Activated CD4-positive, CD25-positive, alpha-beta regulatory T cell (primary cell): ENCODE data around the gene PKHD1.
"Not testable (repeated sequence)": the region's sequence is repeated elsewhere in the genome, so short reads cannot be mapped to it uniquely, and the experiment has no call there.

Experiments used
- DNase-seq, 4 experiments: peaks; one replicate each; lab custom pipeline; 2025; lab: John Stamatoyannopoulos, UW

PKHD1 gene

DNA sequence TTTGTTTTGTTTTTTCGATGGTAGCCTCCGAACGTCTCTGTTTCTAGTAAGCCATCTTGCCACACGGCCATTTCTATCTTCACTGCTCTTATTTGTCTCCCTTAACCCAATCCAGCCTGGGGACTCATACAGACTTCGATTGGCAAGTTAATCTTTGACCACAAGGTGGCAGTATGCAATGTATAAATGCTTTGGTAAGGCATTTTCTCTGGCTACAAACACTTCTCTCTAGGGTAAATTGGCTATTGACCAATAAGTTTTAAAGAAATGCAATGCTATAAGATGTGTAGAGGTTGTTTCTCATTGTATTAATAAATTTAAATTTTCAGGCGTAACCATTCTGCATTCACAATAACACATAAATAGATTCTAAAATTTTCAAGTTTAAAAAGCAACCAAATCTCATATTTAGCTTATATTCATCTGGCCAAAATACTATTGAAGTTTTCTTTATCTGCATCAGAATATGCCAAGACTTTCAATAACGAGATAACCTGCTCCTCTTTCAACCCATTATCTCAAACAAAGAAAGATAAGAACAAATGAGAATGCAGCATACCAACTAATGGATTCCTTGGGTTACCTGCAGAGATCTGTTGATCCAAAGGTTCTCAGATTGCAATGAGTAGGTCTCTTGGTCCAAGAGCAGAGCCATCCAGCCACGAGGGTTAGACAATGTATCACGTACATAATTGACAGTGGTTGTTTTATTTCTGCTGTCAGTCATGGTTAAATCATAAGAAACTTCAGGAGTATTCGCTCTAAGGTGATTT is 231.9 kb downstream of the PKHD1 start:
- no peak for DNase-seq

DNA sequence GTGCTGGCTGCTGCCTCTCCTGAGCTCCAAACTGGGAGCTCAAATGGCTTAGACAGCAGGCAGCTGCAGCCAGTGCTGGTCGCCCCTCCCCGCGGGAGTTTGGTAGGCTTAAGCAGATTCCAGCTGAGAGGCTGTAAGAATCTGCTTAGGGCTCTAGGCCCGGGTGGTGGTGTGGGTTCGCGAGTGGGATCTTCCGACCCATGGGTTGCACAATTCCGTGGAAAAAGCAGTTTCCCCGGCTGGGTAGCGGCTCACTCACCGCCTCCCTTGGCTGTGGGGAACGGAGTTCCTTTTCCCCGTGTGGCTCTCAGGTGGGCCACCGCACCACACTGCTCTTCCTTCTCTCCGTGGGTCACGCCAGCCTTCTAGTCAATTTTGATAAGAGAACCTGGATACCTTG is 232.5 kb downstream of the PKHD1 start:
- no peak for DNase-seq

DNA sequence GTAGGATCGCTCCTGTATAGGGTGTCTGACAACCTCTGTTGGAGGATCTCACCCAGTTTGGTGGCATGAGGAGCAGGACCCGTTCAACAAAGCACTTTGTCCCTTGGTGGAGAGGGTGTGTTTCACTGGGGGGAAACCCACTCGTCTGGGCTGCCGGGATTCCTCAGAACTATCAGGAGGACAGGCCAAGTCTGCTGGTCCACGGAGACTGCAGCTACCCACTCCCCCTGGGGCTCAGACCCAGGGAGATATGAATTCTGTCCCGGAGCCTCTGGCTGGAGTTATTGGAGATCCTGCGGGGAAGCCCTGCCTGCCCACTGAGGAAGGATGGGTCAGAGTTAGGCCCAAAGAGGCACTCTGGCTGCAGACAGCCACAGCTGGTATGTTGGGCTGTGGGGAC is 233.1 kb downstream of the PKHD1 start:
- no peak for DNase-seq

DNA sequence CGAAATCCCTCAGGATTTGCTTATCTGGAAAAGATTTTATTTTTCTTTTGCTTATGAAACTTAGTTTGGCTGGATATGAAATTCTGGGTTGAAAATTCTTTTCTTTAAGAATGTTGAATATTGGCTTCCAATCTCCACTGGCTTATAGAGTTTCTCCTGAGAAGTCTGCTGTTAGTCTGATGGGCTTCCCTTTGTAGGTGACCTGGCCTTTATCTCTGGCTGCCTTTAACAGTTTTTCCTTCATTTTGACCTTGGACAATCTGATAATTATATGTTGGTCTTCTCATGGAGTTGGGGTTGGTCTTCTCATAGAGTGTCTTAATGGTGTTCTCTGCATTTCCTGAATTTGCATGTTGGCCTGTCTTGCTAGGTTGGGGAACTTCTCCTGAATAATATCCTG is 234.3 kb downstream of the PKHD1 start:
- not testable (repeated sequence) for DNase-seq

DNA sequence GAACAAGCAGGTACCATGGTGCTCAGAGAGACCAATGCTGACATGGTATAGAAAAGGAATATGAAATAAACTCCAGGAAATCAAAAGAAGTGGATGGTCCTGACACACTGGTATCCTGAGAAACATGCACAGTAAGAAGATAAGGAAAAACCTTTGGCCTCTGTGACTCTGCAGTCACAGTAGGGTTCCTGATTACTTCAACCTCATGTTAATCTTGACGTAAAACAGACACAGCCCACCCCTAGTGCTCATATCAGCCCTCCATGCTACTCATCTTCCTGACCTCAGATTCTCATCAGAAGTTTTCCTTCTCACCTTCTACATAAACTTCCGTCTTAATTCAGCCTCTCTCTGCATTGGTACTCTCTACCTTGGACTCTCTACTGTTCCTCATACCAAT is 240.9 kb downstream of the PKHD1 start:
- DNase-seq, result no peak

DNA sequence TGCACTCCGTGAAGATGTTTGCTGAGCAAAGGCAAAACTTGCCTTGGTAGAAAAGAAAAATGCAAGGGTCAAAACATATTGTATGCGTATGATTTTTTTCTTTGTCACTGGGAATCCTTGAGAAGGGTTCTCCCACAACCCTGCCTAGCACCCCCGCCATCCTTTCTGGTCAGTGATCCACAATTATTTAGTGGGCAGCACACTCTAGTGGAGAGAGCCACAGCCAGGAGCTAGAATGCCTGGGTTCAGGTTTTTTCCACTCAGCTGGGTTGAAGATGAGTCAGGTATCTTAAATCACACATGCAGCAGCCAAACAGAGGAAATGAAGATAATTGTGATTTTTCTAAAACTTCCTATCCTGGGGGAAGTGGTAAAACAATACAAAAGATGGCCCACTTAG is 243.1 kb downstream of the PKHD1 start:
- DNase-seq, result no peak

DNA sequence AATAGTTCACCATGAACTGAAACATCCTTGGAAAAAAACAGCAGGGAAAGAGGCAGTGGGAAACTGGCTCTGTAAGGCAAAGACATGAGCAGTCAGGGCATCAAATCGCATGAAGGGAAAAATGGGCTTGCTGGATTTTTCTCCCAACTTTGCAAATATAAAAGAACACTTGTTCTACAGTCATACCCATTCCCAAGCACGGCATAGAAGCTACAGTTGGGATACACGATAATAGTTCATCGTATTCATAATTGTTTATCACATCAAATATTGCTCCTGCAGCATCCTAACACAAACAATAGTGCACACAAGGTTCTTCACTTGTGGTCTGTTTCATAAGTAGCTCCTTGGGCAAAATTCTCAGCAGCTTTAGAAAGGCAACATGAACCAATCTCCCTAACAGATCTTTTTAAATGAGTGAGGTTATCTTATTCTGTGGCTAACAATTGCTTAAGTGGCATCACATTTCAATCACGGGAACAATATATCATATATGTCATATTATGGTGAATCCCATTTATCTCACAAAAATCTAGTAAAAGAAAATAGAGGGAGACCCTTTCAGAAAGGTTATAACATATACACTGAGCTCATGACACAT is 243.9 kb downstream of the PKHD1 start:
- no peak for DNase-seq

DNA sequence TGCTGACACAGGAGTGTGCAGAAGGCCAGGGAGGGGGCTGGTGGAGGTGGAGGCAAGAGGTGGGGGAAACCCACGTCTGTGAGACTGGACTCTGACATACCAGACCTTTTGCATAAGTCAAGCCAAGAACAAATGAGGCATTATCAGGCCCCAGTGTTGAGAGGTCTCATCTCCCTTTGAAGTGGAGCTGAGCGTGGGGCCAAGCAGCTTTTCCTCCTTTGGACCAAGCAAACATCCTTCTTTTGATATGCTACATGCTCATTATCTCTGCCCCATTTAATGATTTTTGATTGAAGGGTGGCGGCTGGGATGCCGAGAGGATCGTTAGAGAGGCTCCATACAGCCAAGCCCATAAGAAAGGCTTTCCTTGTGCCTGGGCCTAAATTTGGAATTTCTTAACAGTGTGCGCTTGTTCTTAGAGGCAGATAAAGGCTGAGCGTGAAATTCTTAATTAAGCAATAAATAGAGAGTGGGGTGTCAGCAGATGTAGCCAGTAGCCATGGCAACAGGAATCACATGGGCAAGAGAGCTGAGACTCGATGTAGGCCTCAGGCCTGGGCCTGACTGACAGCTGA is 244.5 kb downstream of the PKHD1 start:
- DNase-seq, result no peak

DNA sequence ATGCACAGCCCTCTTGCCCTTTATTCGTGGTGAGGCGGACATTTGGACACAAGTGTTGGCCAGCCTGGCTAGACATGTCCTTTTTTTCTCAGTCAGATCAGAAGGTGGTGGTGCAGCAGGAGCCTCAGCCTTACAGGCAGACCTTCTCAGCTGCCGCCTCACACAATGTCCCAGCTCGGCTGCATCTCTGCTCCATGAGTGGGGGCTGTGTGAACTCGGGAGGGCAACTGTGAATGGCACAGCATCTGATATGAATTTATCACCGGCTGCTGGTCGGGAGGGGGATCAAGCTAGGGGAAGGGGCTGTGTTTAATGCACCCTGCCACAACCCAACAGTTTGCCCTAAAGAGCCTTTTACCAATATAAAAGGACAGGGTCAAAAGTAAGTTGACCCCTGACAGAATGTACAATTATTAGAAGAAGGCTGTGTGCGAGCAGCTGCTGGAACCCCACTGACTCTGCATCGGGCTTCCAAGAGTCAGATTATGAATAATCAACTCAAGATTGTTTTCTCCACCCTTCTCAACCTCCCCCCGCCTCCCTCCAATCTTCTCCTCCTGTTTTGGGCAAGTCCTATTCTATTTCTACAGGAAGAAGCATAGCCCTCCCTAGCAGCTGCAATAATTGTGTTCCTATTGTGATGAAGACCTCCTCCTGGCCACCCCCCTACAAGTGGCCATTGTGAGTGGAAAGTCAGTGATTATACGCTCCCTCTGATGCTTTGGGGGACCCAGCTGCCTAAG is 245.2 kb downstream of the PKHD1 start:
- no peak for DNase-seq

DNA sequence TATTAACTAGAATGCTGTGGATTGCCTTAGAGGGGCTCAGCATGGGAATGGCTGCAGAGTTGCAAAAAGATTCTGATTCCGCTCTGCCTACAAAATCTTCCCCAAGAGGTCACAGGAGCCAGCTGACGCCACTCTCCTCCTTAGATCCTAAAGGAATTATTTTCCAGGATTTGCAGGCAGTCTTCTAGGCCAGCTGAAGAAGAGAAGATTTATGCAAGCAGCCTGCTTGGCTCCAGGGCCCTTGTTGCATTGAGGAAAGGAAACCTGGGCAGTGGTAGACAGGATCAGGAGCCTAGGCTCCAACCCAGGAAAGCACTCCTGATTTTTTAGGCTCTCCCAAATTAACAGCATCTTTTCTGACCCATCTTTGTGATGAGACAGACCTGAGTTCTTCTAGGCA is 245.8 kb downstream of the PKHD1 start:
- no peak for DNase-seq

DNA sequence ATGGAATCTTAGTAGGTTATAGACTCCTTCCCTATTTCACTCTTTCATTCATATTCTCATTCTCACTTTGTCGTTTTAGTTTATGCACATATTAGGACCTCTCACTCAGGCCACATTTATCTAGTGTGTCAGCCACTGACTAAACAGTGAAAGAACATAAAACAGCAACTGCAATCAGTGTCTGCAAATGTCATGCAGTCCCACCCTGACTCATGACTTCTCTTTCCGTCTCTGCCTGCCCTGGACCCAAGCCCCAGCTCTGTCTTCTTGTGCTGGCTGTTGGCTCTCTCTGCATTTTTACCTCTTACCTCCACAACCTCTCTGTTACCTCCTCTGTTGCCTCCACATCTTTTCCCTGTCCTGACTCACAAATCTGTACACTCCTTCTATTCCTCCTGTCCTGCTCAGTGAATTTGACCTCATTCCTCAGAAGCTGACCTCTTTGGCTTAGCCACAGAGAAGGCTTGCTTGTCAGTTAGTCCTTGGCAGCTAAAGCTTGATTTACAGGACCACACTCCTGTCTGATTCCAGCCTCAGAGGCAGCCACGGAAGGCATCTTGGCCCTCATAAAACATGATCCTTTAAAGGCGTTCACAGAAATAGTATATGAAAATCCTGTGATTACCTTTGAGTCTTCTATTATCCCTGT is 247.6 kb downstream of the PKHD1 start:
- no peak for DNase-seq

DNA sequence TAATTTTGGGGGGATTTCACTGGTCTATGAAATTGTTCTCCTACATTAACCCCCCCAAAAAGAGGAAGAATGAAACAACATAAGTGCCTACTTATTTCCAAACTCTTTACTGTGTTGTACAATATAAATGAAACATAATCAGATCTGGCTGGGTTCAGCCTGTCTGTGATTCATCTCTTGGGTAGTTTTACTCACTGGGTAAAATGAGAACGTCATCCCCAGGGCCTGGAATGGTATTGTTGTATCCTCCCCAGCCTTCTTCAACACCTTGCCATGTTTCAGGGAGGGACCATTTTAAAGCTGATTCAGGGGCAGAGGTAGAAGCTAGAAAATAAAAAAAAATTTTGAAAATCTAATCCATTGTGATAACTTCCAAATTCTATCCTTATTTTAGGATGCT is 256.7 kb downstream of the PKHD1 start:
- DNase-seq, result no peak

DNA sequence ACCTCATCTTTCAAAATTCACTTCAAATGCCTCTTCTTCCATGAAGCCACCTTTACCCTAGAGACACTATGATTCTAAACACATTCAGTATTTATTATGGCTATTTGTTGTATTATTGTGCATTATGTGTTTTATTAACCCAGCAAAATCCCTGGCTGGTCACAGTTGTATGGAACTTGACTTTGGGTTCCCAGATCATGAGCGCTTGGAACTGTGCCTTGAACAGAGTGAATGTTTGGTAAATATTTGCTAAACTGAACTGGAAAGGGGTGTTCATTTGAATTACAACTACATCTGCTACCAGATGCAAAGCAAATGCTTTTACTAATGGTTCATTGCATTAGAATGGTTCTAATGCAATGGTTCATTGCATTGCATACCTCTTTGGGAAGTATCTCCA is 259.8 kb downstream of the PKHD1 start:
- no peak for DNase-seq

DNA sequence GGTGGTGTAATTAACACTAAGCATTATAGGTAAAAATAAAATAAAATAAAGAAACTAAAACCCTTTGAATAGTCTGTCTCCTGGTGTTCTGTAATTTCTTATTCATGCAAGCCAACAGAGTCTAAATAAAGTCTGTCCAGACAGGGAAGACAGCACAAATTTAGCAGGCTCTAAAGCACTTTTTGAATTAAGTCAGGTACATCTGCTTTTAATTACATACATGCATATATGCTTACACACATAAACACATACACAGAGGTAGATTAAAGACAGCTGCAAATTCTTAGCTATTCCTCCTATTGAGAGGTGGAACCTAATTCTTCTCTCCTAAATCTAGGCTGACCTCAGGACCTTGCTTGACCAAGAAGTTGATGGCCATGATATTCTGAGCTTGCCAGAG is 262.5 kb downstream of the PKHD1 start:
- no peak for DNase-seq

DNA sequence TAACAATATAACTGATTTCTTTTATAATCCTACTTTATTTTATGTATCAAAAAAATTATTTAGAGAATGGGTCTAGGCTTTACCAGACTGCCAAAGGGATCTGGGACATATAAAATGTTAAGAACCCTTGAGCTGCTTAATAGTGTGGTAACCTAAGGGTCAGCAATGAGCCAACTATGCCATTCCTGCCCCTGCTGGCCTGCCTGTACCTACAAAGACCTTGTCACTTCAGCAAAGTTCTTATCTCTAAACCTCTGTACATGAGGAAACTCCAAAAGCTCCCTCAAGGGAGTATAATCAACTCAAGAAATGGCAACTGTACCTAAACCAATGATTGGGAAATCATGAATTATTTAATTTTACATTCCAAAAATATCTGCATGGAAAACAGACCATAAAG is 266.9 kb downstream of the PKHD1 start:
- DNase-seq, result no peak

DNA sequence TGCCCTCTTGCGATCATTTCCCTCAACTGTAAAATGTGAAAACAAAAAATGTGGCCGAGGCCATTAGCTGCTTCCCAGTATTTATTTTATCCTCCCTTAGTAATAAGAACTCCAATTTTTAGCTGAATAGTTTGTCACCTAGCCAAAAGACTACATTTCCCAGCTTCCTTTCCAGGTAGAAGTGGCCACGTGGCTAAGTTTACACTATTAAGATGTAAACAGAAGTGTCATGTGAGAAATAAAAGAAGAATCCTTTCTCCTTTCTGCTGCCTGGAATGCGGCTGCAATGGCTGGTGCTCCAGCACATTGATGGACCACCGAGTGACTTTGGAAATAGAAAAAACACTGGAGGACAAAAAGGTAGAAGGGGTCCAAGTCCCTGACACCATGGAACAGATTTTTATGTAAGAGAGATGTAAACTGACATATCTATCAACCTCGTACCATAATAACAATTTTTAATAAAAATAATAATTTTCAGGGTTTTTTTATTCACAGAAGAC is 268.8 kb downstream of the PKHD1 start:
- no peak for DNase-seq

DNA sequence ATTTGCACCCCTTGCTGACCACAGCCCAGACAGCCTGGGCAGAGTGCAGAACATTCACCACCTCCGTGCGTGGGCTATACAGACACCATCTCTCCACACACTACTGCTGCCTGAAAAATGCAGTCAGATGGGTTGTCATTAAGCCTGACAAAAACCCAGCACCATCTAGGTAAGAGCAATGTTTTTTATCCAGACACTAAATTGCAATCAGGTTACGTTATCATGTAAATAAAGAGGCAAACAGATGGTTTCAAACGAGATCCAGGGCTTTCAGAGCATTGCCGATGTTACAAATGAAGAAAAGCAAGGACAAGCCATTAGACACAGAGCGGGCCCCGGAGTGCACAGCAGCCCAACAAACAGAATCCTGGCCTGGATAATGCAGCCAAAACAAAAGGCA is 269.6 kb downstream of the PKHD1 start:
- DNase-seq, result no peak

DNA sequence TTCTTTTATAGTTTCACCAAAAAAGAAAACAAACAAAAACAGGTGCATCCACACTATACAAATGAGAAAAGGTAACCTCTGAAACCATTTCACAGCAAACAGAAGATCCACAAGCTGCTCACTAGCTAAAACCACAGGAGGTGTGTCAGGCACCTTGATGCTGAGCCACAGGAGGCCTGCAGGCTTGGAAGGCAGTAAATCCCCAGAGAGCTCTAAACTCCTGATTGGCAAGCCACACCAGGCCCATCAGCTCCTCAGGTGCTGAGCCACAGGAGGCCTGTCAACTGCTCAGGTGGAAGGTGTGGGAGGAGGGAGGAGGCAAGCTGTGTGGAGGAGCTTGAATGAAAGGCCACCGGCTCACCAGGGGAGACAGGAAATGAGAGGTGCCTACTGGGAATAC is 273.0 kb downstream of the PKHD1 start:
- DNase-seq, result no peak

DNA sequence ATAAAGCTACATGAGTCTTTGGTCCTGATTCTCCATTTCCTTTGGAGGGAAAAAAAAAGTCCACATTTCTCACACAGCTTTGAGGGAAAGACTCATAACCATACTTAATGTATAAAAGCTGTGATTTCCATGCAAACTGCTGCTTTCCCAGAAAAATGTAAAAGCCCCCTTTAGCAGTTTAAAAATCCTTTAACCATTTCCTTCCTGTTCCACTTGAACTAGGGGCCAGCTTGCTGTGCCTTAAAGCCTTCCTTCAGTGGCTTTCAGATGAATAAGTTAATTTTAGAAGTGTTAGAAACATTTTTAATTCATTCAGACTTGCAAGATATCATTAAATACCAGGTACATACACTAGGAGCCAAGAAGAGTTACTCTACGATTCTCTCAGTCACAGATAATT is 273.5 kb downstream of the PKHD1 start:
- no peak for DNase-seq

DNA sequence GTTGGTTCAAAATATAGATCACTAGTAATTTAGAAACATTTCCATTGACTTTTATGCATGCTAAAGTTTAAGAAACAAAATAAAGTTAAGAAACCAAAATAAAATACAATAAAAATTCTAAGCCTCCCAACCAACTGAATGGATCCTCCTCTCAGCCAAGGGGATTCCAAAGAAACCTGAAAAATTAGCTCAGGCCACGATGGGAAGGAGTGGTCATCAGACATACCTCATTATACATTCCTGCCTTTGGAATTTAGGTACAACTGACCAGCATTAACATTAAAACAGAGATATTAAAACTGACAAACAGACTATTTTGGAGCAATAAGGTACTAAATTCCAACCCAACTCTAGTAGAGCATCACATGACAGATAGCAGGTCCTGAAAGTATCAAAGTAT is 275.2 kb downstream of the PKHD1 start:
- DNase-seq, result no peak

DNA sequence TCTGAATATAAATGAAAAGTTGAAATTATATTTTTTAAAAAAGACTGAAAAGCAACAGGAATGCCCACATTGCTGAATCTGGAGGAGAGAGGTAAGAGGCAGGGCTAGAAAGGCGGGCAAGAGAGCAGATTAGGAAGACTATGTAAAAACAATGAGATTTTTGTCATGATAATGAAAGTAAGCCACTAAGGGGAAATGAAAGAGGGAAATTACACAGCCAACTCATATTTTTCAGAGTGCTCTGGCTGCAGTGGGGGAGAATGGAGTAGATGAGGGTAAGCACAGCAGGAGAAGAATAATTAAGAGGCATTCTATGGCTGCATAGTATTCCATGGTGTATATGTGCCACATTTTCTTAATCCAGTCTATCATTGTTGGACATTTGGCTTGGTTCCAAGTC is 281.9 kb downstream of the PKHD1 start:
- no peak for DNase-seq

DNA sequence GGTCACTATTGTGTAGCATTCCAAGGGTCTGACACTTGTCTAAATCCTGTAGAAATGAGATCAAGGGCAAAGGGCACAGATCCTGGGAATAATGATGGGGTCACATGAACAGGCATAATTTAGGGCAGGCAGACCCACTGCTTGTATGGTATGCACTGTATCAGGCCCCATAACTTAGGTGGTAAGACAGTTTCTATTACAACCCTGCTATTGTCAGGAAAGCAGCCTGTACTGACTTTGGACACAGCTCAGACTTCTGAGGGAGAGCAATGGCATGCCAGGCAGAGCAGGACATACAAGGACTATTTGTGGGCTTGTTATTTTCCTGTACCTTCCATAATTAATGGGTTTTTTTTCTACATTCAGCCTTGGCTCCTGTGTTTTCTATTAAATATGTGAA is 286.8 kb downstream of the PKHD1 start:
- no peak for DNase-seq
